GM18519 (cell line): ENCODE measurements around the gene MUC5B.

Experiments
- ATAC-seq: cut with Tn5 transposase; IDR thresholded peaks from one replicate; pipeline ENCODE4 v1.9.1; 2021; ENCODE audit warnings: mild to moderate bottlenecking, moderate library complexity; ENCODE audit not compliant: unreplicated experiment, low FRiP score

The MUC5B gene

GRCh38 chr11:1306186-1307162 is 83.6 kb downstream of the MUC5B start:
- no peak for ATAC-seq

DNA sequence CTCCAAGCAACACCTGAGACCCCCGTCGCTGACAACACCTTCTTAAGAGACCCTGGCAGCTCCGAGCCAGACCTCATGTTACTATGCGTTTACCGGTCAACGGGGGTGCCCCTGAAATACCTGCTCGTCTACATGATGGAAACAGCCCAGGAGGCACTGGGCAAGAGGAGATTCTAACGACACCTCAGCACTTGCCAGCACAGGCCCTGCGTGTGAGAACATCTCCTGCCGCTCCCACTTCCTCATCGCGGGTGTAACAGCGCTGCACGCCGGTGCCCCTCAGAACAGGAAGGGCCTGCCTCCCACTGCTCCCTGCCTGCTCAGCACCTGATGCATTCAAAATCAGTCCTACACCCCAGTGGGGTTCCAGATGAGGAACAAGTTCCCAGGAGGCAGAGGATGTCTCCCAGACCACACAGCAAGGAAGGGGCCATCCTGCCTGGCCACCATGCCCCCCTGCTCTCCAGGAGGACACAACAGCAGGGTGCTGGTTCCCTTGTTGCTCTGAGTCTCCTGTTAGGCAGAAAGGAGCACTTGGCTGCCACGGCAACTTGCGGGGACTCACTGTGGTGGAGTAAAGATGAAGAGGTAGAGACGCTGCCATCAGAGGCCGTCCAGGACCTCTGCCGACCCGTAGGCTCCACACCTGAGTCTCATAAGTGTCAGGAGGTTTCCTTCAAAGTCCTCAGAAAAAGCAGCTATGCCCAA is 84.5 kb downstream of the MUC5B start:
- no peak for ATAC-seq

DNA sequence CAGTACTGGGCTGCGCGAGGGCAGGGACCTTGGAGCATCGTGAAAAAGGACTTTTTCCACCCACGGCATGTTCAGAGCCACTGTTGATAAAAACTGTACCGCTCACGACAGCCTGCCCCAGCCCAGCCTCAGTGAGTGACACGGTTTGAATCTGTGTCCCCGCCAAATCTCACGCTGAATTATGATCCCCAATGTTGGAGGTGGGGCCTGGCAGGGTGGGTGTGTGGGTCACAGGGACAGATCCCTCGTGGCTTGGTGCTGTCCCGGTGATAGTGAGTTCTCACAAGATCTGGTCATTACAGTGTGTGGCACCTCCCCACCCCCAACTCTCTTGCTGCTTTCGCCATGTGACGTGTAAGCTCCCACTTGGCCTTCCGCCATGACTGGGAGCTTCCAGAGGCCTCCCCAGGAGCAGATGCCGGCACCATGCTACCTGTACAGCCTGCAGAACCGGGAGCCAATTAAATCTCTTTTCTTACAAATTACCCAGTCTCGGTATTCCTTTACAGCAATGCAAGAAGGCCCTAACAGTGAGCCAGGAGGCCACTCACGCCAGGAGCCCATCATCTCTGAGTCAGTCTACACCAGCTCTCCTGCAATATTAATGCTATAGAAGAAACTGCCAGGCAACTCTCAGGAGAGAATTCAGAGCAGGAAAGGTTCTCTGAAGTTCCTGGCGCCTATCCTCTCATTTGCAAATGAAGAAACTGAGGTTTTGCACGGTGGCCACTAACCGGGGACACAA is 85.3 kb downstream of the MUC5B start:
- no peak for ATAC-seq

DNA sequence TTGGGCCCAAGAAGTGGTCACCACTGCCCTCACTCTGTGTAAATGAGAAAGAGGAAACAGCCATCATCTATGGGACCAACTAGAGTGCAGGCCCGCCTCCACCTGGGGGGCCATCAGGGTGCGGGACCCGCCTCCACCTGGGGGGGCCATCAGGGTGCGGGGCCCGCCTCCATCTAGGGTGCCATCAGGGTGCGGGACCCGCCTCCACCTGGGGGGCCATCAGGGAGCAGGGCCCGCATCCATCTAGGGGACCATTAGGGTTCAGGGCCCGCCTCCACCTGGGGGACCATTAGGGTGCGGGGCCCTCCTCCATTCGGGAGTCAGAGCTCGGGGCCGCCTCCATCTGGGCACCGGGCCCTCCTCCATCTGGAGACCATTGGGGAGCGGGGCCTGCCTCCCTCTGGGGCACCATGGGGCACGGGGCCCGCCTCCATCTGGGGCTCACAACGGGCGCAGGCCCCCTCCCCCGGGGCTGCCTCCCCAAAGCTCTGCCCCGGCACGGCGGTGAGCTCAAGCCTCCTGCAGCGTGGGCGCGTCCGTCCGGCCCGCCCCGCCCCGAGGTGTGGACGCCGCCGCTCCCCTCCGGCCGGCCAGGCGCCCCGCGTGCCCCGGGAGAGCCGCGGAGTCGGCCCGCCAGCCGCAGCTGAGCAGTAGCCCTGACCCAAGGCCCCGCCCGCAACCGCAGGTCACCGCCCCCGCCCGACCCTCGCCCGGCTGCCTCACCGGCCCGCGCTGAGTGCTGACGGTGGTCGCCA is 86.1 kb downstream of the MUC5B start:
- ATAC-seq, result peak; percentile 25

GRCh38 chr11:1309498-1310317 is 86.8 kb downstream of the MUC5B start, which contains the start of gene TOLLIP:
TOLLIP (minus strand) TSS chr11:1309632; CDS start chr11:1309498, 134 bp downstream.
- ATAC-seq, result peak; percentile 53

DNA sequence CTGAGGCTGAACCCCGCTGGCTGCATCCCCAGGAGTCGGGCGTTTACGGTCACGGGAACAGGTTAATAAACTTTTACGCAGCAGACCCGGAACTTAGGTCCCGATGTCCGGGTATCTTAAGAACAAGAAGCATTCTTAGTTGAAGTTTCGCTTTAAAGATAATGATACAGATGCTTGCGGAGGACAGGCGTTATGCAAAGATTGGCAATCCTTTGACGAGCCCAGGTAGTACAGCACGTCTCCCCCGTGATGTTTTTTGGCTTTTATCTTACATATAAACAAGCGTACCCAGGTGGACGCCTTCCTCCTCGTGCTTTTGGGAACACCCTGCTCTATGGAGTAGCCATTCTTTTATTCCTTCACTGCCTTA is 87.4 kb downstream of the MUC5B start:
- ATAC-seq, result no peak

- ATAC-seq, result no peak
Measured at GRCh38 chr11:1310772-1311468, 88.1 kb downstream of the MUC5B start.
